Measurements from ENCODE around the gene DNAJA1. TPM values are rescaled to one million over a fixed set of nuclear protein-coding genes. Genes with fewer than 3 reads are reported as not detected.

DNAJA1 gene
- total and polyA plus RNA-seq, 9 donors: 56.0 to 138 (median 99.2) TPM

GRCh38 chr9:33024126-33024965 lies 727 bp upstream of the DNAJA1 start:
- H3K9me3 ChIP-seq (replicated peaks; ENCODE audit: control insufficient read depth, low read depth, low read length): no peaks in the 10 kb centered on the region
- H3K27me3 ChIP-seq (ENCODE audit: control insufficient read depth, insufficient read depth, low read length): no peaks in the 10 kb centered on the region
- peaks cover 32% of the 10 kb centered on the region for H3K36me3 ChIP-seq (ENCODE audit: control insufficient read depth, insufficient read depth, low read length)
- 17% methylated on average over 25 of the region's 33 CpGs for WGBS (ENCODE audit: insufficient coverage)
- peaks cover 13% of the 10 kb centered on the region for H3K4me1 ChIP-seq (ENCODE audit: control insufficient read depth, insufficient read depth, low read length)
- peak; percentile 38 for DNase-seq
- H3K27ac ChIP-seq (ENCODE audit: low read length): peak overlapping the region; percentile 97
- peak overlapping the region; percentile 95 for H3K4me3 ChIP-seq (ENCODE audit: low read length)

GRCh38 chr9:33025572-33026342 lies 684 bp downstream of the DNAJA1 start:
- 0% methylated on average over 13 of the region's 36 CpGs for WGBS (ENCODE audit: insufficient coverage)
- H3K4me1 ChIP-seq (ENCODE audit: control insufficient read depth, insufficient read depth, low read length): peaks cover 13% of the 10 kb centered on the region
- peak overlapping the region; percentile 100 for H3K27ac ChIP-seq (ENCODE audit: low read length)
- H3K36me3 ChIP-seq (ENCODE audit: control insufficient read depth, insufficient read depth, low read length): peaks cover 30% of the 10 kb centered on the region
- DNase-seq: peak; percentile 90
- H3K9me3 ChIP-seq (replicated peaks; ENCODE audit: control insufficient read depth, low read depth, low read length): no peaks in the 10 kb centered on the region
- H3K4me3 ChIP-seq (ENCODE audit: low read length): peak overlapping the region; percentile 95
- no peaks in the 10 kb centered on the region for H3K27me3 ChIP-seq (ENCODE audit: control insufficient read depth, insufficient read depth, low read length)

- H3K4me3 ChIP-seq (ENCODE audit: low read length): no peak overlapping the region
- peaks cover 6% of the 10 kb centered on the region for H3K4me1 ChIP-seq (ENCODE audit: control insufficient read depth, insufficient read depth, low read length)
- WGBS (ENCODE audit: insufficient coverage): 69% methylated on average over 2 of the region's 4 CpGs
- no peak for DNase-seq
- peaks cover 54% of the 10 kb centered on the region for H3K36me3 ChIP-seq (ENCODE audit: control insufficient read depth, insufficient read depth, low read length)
- H3K27ac ChIP-seq (ENCODE audit: low read length): no peak overlapping the region
- no peaks in the 10 kb centered on the region for H3K27me3 ChIP-seq (ENCODE audit: control insufficient read depth, insufficient read depth, low read length)
- H3K9me3 ChIP-seq (replicated peaks; ENCODE audit: control insufficient read depth, low read depth, low read length): no peaks in the 10 kb centered on the region
These were observed 4.2 kb downstream of the DNAJA1 start for GRCh38 chr9:33029231-33029786.

GRCh38 chr9:33030285-33030684 lies 5.2 kb downstream of the DNAJA1 start:
- H3K4me3 ChIP-seq (ENCODE audit: low read length): no peak overlapping the region
- peaks cover 4% of the 10 kb centered on the region for H3K4me1 ChIP-seq (ENCODE audit: control insufficient read depth, insufficient read depth, low read length)
- DNase-seq: no peak
- no peak overlapping the region for H3K27ac ChIP-seq (ENCODE audit: low read length)
- peaks cover 64% of the 10 kb centered on the region for H3K36me3 ChIP-seq (ENCODE audit: control insufficient read depth, insufficient read depth, low read length)
- H3K27me3 ChIP-seq (ENCODE audit: control insufficient read depth, insufficient read depth, low read length): no peaks in the 10 kb centered on the region
- 85% methylated on average over 1 of the region's 5 CpGs for WGBS (ENCODE audit: insufficient coverage)
- no peaks in the 10 kb centered on the region for H3K9me3 ChIP-seq (replicated peaks; ENCODE audit: control insufficient read depth, low read depth, low read length)

GRCh38 chr9:33032292-33032691 lies 7.2 kb downstream of the DNAJA1 start:
- Histone ChIP-seq H3K27ac (ENCODE audit: low read length) (no peak overlapping the region), H3K27me3 (ENCODE audit: control insufficient read depth, insufficient read depth, low read length) (no peaks in the 10 kb centered on the region), H3K36me3 (ENCODE audit: control insufficient read depth, insufficient read depth, low read length) (peaks cover 76% of the 10 kb centered on the region), H3K4me3 (ENCODE audit: low read length) (no peak overlapping the region), H3K4me1 (ENCODE audit: control insufficient read depth, insufficient read depth, low read length) (no peaks in the 10 kb centered on the region), H3K9me3 (replicated peaks; ENCODE audit: control insufficient read depth, low read depth, low read length) (no peaks in the 10 kb centered on the region)
- DNase-seq: no peak
- no CpG with 5 or more reads among the region's 1 CpG for WGBS (ENCODE audit: insufficient coverage)

GRCh38 chr9:33032865-33033264 lies 7.8 kb downstream of the DNAJA1 start:
- Histone ChIP-seq H3K4me3 (ENCODE audit: low read length) (no peak overlapping the region), H3K36me3 (ENCODE audit: control insufficient read depth, insufficient read depth, low read length) (peaks cover 74% of the 10 kb centered on the region), H3K27me3 (ENCODE audit: control insufficient read depth, insufficient read depth, low read length) (no peaks in the 10 kb centered on the region), H3K27ac (ENCODE audit: low read length) (no peak overlapping the region), H3K4me1 (ENCODE audit: control insufficient read depth, insufficient read depth, low read length) (no peaks in the 10 kb centered on the region), H3K9me3 (replicated peaks; ENCODE audit: control insufficient read depth, low read depth, low read length) (no peaks in the 10 kb centered on the region)
- DNase-seq: no peak
- no CpG with 5 or more reads among the region's 5 CpGs for WGBS (ENCODE audit: insufficient coverage)

GRCh38 chr9:33040792-33041431 lies 15.8 kb downstream of the DNAJA1 start:
- peak; percentile 40 for DNase-seq

GRCh38 chr9:33041432-33042188 lies 16.5 kb downstream of the DNAJA1 start:
- H3K27me3 ChIP-seq (ENCODE audit: control insufficient read depth, insufficient read depth, low read length): no peaks in the 10 kb centered on the region
- no peak for DNase-seq
- no peaks in the 10 kb centered on the region for H3K9me3 ChIP-seq (replicated peaks; ENCODE audit: control insufficient read depth, low read depth, low read length)
- peak overlapping the region; percentile 30 for H3K27ac ChIP-seq (ENCODE audit: low read length)
- H3K4me3 ChIP-seq (ENCODE audit: low read length): no peak overlapping the region
- 87% methylated on average over 3 of the region's 10 CpGs for WGBS (ENCODE audit: insufficient coverage)
- H3K4me1 ChIP-seq (ENCODE audit: control insufficient read depth, insufficient read depth, low read length): peaks cover 11% of the 10 kb centered on the region
- peaks cover 24% of the 10 kb centered on the region for H3K36me3 ChIP-seq (ENCODE audit: control insufficient read depth, insufficient read depth, low read length)

More at GRCh38 chr9:33040792-33041431, 15.8 kb downstream of the DNAJA1 start:
- Histone ChIP-seq H3K36me3 (ENCODE audit: control insufficient read depth, insufficient read depth, low read length) (peaks cover 27% of the 10 kb centered on the region), H3K27me3 (ENCODE audit: control insufficient read depth, insufficient read depth, low read length) (no peaks in the 10 kb centered on the region), H3K27ac (ENCODE audit: low read length) (peak overlapping the region; percentile 30), H3K4me1 (ENCODE audit: control insufficient read depth, insufficient read depth, low read length) (peaks cover 11% of the 10 kb centered on the region), H3K4me3 (ENCODE audit: low read length) (no peak overlapping the region), H3K9me3 (replicated peaks; ENCODE audit: control insufficient read depth, low read depth, low read length) (no peaks in the 10 kb centered on the region)
- 88% methylated on average over 7 of the region's 9 CpGs for WGBS (ENCODE audit: insufficient coverage)

- 20% methylated on average over 5 of the region's 8 CpGs for WGBS (ENCODE audit: insufficient coverage)
- H3K4me1 ChIP-seq (ENCODE audit: control insufficient read depth, insufficient read depth, low read length): peaks cover 11% of the 10 kb centered on the region
- H3K4me3 ChIP-seq (ENCODE audit: low read length): no peak overlapping the region
- H3K36me3 ChIP-seq (ENCODE audit: control insufficient read depth, insufficient read depth, low read length): peaks cover 19% of the 10 kb centered on the region
- H3K9me3 ChIP-seq (replicated peaks; ENCODE audit: control insufficient read depth, low read depth, low read length): no peaks in the 10 kb centered on the region
- DNase-seq: peak; percentile 87
- H3K27me3 ChIP-seq (ENCODE audit: control insufficient read depth, insufficient read depth, low read length): no peaks in the 10 kb centered on the region
- H3K27ac ChIP-seq (ENCODE audit: low read length): peak overlapping the region; percentile 63
These were observed 17.4 kb downstream of the DNAJA1 start for GRCh38 chr9:33042473-33042872.
